ENCODE data around the gene EYA2.

Gene EYA2

GRCh38 chr20:46981184-46981583 is 86.5 kb downstream of the EYA2 start:
- no peak for DNase-seq (ENCODE audit: low read depth)
- H3K4me3 ChIP-seq (ENCODE audit: low read depth, low read length) = no peak overlapping the region
- TF ChIP-seq CTCF (IDR thresholded peaks at IDR 0.05; ENCODE audit: insufficient read depth, low read depth, low read length, missing control alignments) = no peak

- no peak for DNase-seq (ENCODE audit: low read depth)
- no peak overlapping the region for H3K4me3 ChIP-seq (ENCODE audit: low read depth, low read length)
These were observed 88.8 kb downstream of the EYA2 start for GRCh38 chr20:46983466-46983865.

GRCh38 chr20:46984405-46984804 is 89.8 kb downstream of the EYA2 start:
- TF ChIP-seq CTCF (IDR thresholded peaks at IDR 0.05; ENCODE audit: insufficient read depth, low read depth, low read length, missing control alignments) = no peak
- no peak overlapping the region for H3K4me3 ChIP-seq (ENCODE audit: low read depth, low read length)
- DNase-seq (ENCODE audit: low read depth) = no peak

More at GRCh38 chr20:46983466-46983865, 88.8 kb downstream of the EYA2 start:
- no peak for TF ChIP-seq CTCF (IDR thresholded peaks at IDR 0.05; ENCODE audit: insufficient read depth, low read depth, low read length, missing control alignments)

GRCh38 chr20:46985250-46985649 is 90.6 kb downstream of the EYA2 start:
- TF ChIP-seq CTCF (IDR thresholded peaks at IDR 0.05; ENCODE audit: insufficient read depth, low read depth, low read length, missing control alignments) = no peak
- no peak for DNase-seq (ENCODE audit: low read depth)
- H3K4me3 ChIP-seq (ENCODE audit: low read depth, low read length) = no peak overlapping the region

GRCh38 chr20:46985671-46986070 is 91.0 kb downstream of the EYA2 start:
- no peak overlapping the region for H3K4me3 ChIP-seq (ENCODE audit: low read depth, low read length)

GRCh38 chr20:46987001-46987400 is 92.4 kb downstream of the EYA2 start:
- TF ChIP-seq CTCF (IDR thresholded peaks at IDR 0.05; ENCODE audit: insufficient read depth, low read depth, low read length, missing control alignments) = no peak
- DNase-seq (ENCODE audit: low read depth) = no peak
- H3K4me3 ChIP-seq (ENCODE audit: low read depth, low read length) = no peak overlapping the region

More at GRCh38 chr20:46985671-46986070, 91.0 kb downstream of the EYA2 start:
- no peak for TF ChIP-seq CTCF (IDR thresholded peaks at IDR 0.05; ENCODE audit: insufficient read depth, low read depth, low read length, missing control alignments)
- no peak for DNase-seq (ENCODE audit: low read depth)

GRCh38 chr20:46990017-46990595 is 95.5 kb downstream of the EYA2 start:
- DNase-seq (ENCODE audit: low read depth) = no peak
- TF ChIP-seq CTCF (IDR thresholded peaks at IDR 0.05; ENCODE audit: insufficient read depth, low read depth, low read length, missing control alignments) = no peak
- H3K4me3 ChIP-seq (ENCODE audit: low read depth, low read length) = no peak overlapping the region
